Fibroblast of the aortic adventitia (primary cell): ENCODE results near the gene MOGAT2. TPM values are rescaled to one million over a fixed set of nuclear protein-coding genes. Genes with fewer than 3 reads are reported as not detected.

Experiments used
- DNase-seq: peaks from one replicate; pipeline ENCODE4 v3.0.0-alpha.2; 2010; ENCODE audit warnings: low read depth
- H3K4me3 ChIP-seq: 2 replicates; pipeline ENCODE4 v1.5.1; 2011; ENCODE audit warnings: low read depth, mild to moderate bottlenecking, control low read depth, low read length, moderate library complexity
- total RNA-seq: library from RNA; depleted of rRNA; stranded (reverse); fragments of >200 nt; gene quantifications from 2 replicates; pipeline ENCODE4 v1.2.3, GENCODE V29; 2012; ENCODE audit warnings: low replicate concordance
- TF ChIP-seq, protein P1 (sequence below): IDR thresholded peaks from 2 replicates; pipeline ENCODE4 v1.5.1; 2011; ENCODE audit warnings: mild to moderate bottlenecking, low read length, control low read depth, inconsistent platforms; ENCODE audit not compliant: insufficient read depth

The MOGAT2 gene
- total RNA-seq, 1 donor = not detected

- H3K4me3 ChIP-seq = no peak overlapping the region
- TF ChIP-seq, protein P1, sequence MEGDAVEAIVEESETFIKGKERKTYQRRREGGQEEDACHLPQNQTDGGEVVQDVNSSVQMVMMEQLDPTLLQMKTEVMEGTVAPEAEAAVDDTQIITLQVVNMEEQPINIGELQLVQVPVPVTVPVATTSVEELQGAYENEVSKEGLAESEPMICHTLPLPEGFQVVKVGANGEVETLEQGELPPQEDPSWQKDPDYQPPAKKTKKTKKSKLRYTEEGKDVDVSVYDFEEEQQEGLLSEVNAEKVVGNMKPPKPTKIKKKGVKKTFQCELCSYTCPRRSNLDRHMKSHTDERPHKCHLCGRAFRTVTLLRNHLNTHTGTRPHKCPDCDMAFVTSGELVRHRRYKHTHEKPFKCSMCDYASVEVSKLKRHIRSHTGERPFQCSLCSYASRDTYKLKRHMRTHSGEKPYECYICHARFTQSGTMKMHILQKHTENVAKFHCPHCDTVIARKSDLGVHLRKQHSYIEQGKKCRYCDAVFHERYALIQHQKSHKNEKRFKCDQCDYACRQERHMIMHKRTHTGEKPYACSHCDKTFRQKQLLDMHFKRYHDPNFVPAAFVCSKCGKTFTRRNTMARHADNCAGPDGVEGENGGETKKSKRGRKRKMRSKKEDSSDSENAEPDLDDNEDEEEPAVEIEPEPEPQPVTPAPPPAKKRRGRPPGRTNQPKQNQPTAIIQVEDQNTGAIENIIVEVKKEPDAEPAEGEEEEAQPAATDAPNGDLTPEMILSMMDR = no peak
- DNase-seq = no peak
These were observed 13.5 kb downstream of the MOGAT2 start for GRCh38 chr11:75731095-75731494.

GRCh38 chr11:75733071-75733430, 15.4 kb downstream of the MOGAT2 start:
- DNase-seq = no peak
- TF ChIP-seq, protein P1 = no peak

GRCh38 chr11:75733431-75734107, 15.9 kb downstream of the MOGAT2 start:
- H3K4me3 ChIP-seq = no peak overlapping the region
- peak; percentile 34 for DNase-seq
- TF ChIP-seq, protein P1 = no peak

More at GRCh38 chr11:75733071-75733430, 15.4 kb downstream of the MOGAT2 start:
- no peak overlapping the region for H3K4me3 ChIP-seq

DNA sequence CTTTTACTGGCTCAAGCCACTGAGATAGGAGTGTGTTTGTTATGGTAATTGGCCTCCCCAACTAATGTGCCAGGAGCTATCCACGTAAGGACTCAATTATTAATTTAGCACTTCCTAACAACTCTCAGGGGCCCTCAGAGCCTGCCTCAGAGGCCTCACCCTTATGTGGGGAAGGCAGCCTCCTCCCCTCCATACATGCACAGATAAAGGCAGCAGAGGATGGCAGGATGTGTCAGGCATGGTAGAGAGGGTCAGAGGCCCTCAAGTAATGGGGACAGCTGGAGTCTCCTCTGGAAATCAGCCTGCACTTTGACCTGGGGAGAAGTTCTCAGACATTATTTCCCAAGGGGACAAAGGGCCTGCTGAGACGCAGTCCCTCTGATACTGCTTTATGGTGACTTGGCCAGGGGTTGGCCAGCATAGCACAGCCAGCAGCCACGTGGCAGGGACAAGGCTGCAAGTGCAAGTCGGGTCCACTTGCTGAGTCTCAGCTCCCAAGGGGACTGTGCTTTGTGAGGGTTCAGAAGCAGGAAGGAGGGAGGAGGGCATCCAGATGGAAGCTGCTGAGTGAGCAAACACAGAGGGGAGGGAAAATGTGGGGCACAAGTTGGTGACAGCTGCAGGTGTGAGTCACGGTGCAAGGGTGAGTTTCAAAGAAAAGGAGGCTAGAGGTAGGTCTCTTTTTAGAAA, 17.0 kb downstream of the MOGAT2 start:
- H3K4me3 ChIP-seq = no peak overlapping the region
- TF ChIP-seq, protein P1 = no peak
- no peak for DNase-seq

GRCh38 chr11:75735181-75735845, 17.7 kb downstream of the MOGAT2 start:
- DNase-seq = no peak
- no peak overlapping the region for H3K4me3 ChIP-seq
- TF ChIP-seq, protein P1 = no peak

- no peak for DNase-seq
- TF ChIP-seq, protein P1 = no peak
- H3K4me3 ChIP-seq = no peak overlapping the region
These were observed 19.7 kb downstream of the MOGAT2 start for GRCh38 chr11:75737314-75737713.
